ENCODE measurements around the gene COPZ2. TPM values are rescaled to one million over a fixed set of nuclear protein-coding genes. Genes with fewer than 3 reads are reported as not detected.
"Not testable (repeated sequence)": the region's sequence is repeated elsewhere in the genome, so short reads cannot be mapped to it uniquely, and the experiment has no call there.

The COPZ2 gene
- total and polyA plus RNA-seq, 10 donors, result 6.0 to 15.0 (median 8.8) TPM

- intact Hi-C loops (cut with DNase I; ENCODE audit: low total_unique reads), result no loop called here
- H3K27me3 ChIP-seq (replicated peaks in 1 of 7), result peaks cover 0 to 45% (median 0%) of the 10 kb centered on the region in 7 donors
- H3K4me1 ChIP-seq, result peaks cover 0 to 24% (median 15%) of the 10 kb centered on the region in 6 donors
- TF ChIP-seq POLR2A (IDR thresholded peaks at IDR 0.05) (no peak), POLR2AphosphoS5 (IDR thresholded peaks at IDR 0.05) (no peak)
- TF ChIP-seq, protein P1, sequence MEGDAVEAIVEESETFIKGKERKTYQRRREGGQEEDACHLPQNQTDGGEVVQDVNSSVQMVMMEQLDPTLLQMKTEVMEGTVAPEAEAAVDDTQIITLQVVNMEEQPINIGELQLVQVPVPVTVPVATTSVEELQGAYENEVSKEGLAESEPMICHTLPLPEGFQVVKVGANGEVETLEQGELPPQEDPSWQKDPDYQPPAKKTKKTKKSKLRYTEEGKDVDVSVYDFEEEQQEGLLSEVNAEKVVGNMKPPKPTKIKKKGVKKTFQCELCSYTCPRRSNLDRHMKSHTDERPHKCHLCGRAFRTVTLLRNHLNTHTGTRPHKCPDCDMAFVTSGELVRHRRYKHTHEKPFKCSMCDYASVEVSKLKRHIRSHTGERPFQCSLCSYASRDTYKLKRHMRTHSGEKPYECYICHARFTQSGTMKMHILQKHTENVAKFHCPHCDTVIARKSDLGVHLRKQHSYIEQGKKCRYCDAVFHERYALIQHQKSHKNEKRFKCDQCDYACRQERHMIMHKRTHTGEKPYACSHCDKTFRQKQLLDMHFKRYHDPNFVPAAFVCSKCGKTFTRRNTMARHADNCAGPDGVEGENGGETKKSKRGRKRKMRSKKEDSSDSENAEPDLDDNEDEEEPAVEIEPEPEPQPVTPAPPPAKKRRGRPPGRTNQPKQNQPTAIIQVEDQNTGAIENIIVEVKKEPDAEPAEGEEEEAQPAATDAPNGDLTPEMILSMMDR (IDR thresholded peaks at IDR 0.05 in 8 of 11, conservative IDR thresholded peaks at IDR 0.05 in 3 of 11), result no peak
- DNase-seq, result no peak
- H3K36me3 ChIP-seq, result no peaks in the 10 kb centered on the region
- WGBS, 5 donors, result 57 to 84% (median 71%) methylated on average over 2 of the region's 2 CpGs
- H3K27ac ChIP-seq, result no peak overlapping the region
- no peak overlapping the region for H3K4me3 ChIP-seq
- H3K9me3 ChIP-seq, result no peaks in the 10 kb centered on the region
Measured at GRCh38 chr17:48038687-48039086, 1.1 kb upstream of the COPZ2 start.

DNA sequence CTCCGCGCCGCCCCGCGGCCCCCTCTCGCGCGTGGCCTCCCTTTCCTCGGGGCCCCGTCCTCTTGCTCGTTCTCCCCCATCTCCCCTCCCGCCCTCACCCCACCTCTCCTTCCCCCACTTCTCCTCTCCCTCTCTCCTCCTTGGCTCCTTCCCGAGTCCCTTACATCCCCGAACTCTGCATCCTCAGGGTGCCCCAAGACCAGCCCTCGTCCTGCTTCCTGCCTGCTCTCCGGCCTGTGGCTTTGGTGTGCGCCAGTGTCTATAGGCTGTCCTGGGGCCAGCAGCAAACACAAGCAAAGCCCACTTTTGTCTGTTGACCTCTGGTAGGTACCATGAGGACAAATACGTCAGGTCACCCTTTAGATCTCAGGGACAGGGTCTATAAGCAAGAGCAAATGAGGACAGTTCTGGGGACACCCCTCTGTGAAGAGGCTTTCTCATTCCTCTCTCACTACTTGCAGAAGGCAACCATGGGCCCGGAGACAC, 284 bp upstream of the COPZ2 start:
- TF ChIP-seq POLR2AphosphoS5 (IDR thresholded peaks at IDR 0.05) (no peak), POLR2A (IDR thresholded peaks at IDR 0.05) (no peak)
- TF ChIP-seq, protein P1 (IDR thresholded peaks at IDR 0.05 in 8 of 11, conservative IDR thresholded peaks at IDR 0.05 in 3 of 11), result no peak
- H3K27me3 ChIP-seq (replicated peaks in 1 of 7), result peaks cover 0 to 45% (median 0%) of the 10 kb centered on the region in 7 donors
- peak overlapping the region in 5 of 8 donors; percentile 6 to 85 (median 54) for H3K4me3 ChIP-seq
- H3K9me3 ChIP-seq, result no peaks in the 10 kb centered on the region
- intact Hi-C loops (cut with DNase I; ENCODE audit: low total_unique reads), result no loop called here
- DNase-seq, result no peak
- peak overlapping the region in 1 of 8 donors; percentile 71 for H3K27ac ChIP-seq
- peaks cover 0 to 24% (median 15%) of the 10 kb centered on the region in 6 donors for H3K4me1 ChIP-seq
- no peaks in the 10 kb centered on the region for H3K36me3 ChIP-seq
- 10 to 23% (median 11%) methylated on average over 7 to 19 of the region's 19 CpGs for WGBS, 5 donors

DNA sequence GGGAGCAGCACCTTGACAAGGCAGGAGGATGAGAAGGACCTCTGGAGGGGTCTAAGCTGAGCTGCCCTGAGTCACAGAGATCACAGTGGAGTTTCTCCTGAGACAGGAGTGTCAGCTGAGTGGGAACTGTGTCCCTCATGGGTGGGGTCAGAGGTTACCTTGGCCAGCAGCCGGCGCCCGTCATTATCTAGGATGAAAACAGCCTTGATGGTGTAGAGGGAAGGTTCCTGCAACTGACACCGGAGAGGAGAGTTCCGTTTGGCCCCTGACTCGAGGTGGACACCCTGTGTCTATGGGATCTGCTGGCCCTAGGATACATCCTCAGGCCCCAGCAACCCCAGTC, 933 bp downstream of the COPZ2 start:
- TF ChIP-seq, protein P1 (IDR thresholded peaks at IDR 0.05 in 8 of 11, conservative IDR thresholded peaks at IDR 0.05 in 3 of 11), result no peak
- no peak for TF ChIP-seq POLR2AphosphoS5 (IDR thresholded peaks at IDR 0.05)
- TF ChIP-seq POLR2A (IDR thresholded peaks at IDR 0.05), result no peak
- H3K27me3 ChIP-seq (replicated peaks in 1 of 7), result peaks cover 0 to 51% (median 0%) of the 10 kb centered on the region in 7 donors
- peak overlapping the region in 2 of 8 donors; percentile 67 to 71 for H3K27ac ChIP-seq
- no peak for DNase-seq
- intact Hi-C loops (cut with DNase I; ENCODE audit: low total_unique reads), result no loop called here
- WGBS, 5 donors, result 42 to 63% (median 47%) methylated on average over 5 to 6 of the region's 6 CpGs; no CpG with 5 or more reads in 1 of the 5 donors
- H3K4me3 ChIP-seq, result peak overlapping the region in 7 of 8 donors; percentile 48 to 85 (median 54)
- no peaks in the 10 kb centered on the region for H3K9me3 ChIP-seq
- no peaks in the 10 kb centered on the region for H3K36me3 ChIP-seq
- peaks cover 0 to 24% (median 15%) of the 10 kb centered on the region in 6 donors for H3K4me1 ChIP-seq

GRCh38 chr17:48034734-48035133, 2.9 kb downstream of the COPZ2 start:
- DNase-seq; H3K27ac ChIP-seq; intact Hi-C loops (cut with DNase I; ENCODE audit: low total_unique reads); H3K4me3 ChIP-seq; H3K9me3 ChIP-seq; H3K36me3 ChIP-seq: not testable (repeated sequence)
- H3K4me1 ChIP-seq, result peaks cover 0 to 24% (median 15%) of the 10 kb centered on the region in 6 donors
- peaks cover 0 to 48% (median 0%) of the 10 kb centered on the region in 7 donors for H3K27me3 ChIP-seq (replicated peaks in 1 of 7)
- WGBS, 5 donors, result 84 to 93% (median 85%) methylated on average over 12 of the region's 12 CpGs

Measured in spleen (tissue), 11 donors.